Measurements from ENCODE around the gene MAP4.
A peak's percentile ranks its signal among the peaks of the same experiment; 100 is the strongest.

Gene MAP4

GRCh38 chr3:47908744-47909143, 107.5 kb downstream of the MAP4 start:
- DNase-seq (ENCODE audit: insufficient read length, low spot score) = no peak
- TF ChIP-seq POLR2AphosphoS5 (IDR thresholded peaks at IDR 0.05; ENCODE audit: low read depth, low read length) = no peak
- no peak for TF ChIP-seq TAF1 (IDR thresholded peaks at IDR 0.05; ENCODE audit: low read depth, low read length)
- TF ChIP-seq PAX5 (IDR thresholded peaks at IDR 0.05; ENCODE audit: insufficient read depth, low read length, severe bottlenecking) = no peak
- no peak for TF ChIP-seq POU2F2 (IDR thresholded peaks at IDR 0.05; ENCODE audit: low read depth, low read length)
- no peak for TF ChIP-seq POLR2A (IDR thresholded peaks at IDR 0.05; ENCODE audit: low read depth, low read length)
- TF ChIP-seq SPI1 (IDR thresholded peaks at IDR 0.05; ENCODE audit: low read depth, low read length) = no peak
- FAIRE-seq = no peak

GRCh38 chr3:47907784-47908183, 108.4 kb downstream of the MAP4 start:
- FAIRE-seq (no peak), DNase-seq (ENCODE audit: insufficient read length, low spot score) (no peak)
- no peak for TF ChIP-seq SPI1 (IDR thresholded peaks at IDR 0.05; ENCODE audit: low read depth, low read length)
- TF ChIP-seq TAF1 (IDR thresholded peaks at IDR 0.05; ENCODE audit: low read depth, low read length) = no peak
- TF ChIP-seq PAX5 (IDR thresholded peaks at IDR 0.05; ENCODE audit: insufficient read depth, low read length, severe bottlenecking) = no peak
- no peak for TF ChIP-seq POLR2AphosphoS5 (IDR thresholded peaks at IDR 0.05; ENCODE audit: low read depth, low read length)
- no peak for TF ChIP-seq POU2F2 (IDR thresholded peaks at IDR 0.05; ENCODE audit: low read depth, low read length)
- no peak for TF ChIP-seq POLR2A (IDR thresholded peaks at IDR 0.05; ENCODE audit: low read depth, low read length)

GRCh38 chr3:47902746-47903145, 113.5 kb downstream of the MAP4 start:
- peak; percentile 59 for FAIRE-seq
- TF ChIP-seq SPI1 (IDR thresholded peaks at IDR 0.05; ENCODE audit: low read depth, low read length) (no peak), POLR2A (IDR thresholded peaks at IDR 0.05; ENCODE audit: low read depth, low read length) (no peak), POLR2AphosphoS5 (IDR thresholded peaks at IDR 0.05; ENCODE audit: low read depth, low read length) (no peak), TAF1 (IDR thresholded peaks at IDR 0.05; ENCODE audit: low read depth, low read length) (no peak)
- DNase-seq (ENCODE audit: insufficient read length, low spot score) = no peak

- no peak for FAIRE-seq
- TF ChIP-seq POLR2A (IDR thresholded peaks at IDR 0.05; ENCODE audit: low read depth, low read length) (no peak), PAX5 (IDR thresholded peaks at IDR 0.05; ENCODE audit: insufficient read depth, low read length, severe bottlenecking) (no peak), POU2F2 (IDR thresholded peaks at IDR 0.05; ENCODE audit: low read depth, low read length) (no peak), TAF1 (IDR thresholded peaks at IDR 0.05; ENCODE audit: low read depth, low read length) (no peak), SPI1 (IDR thresholded peaks at IDR 0.05; ENCODE audit: low read depth, low read length) (no peak), POLR2AphosphoS5 (IDR thresholded peaks at IDR 0.05; ENCODE audit: low read depth, low read length) (no peak)
- DNase-seq (ENCODE audit: insufficient read length, low spot score) = no peak
These were observed 114.9 kb downstream of the MAP4 start for GRCh38 chr3:47901280-47901833.

- FAIRE-seq (no peak), DNase-seq (ENCODE audit: insufficient read length, low spot score) (no peak)
- TF ChIP-seq TAF1 (IDR thresholded peaks at IDR 0.05; ENCODE audit: low read depth, low read length) = no peak
- no peak for TF ChIP-seq POU2F2 (IDR thresholded peaks at IDR 0.05; ENCODE audit: low read depth, low read length)
- no peak for TF ChIP-seq SPI1 (IDR thresholded peaks at IDR 0.05; ENCODE audit: low read depth, low read length)
- no peak for TF ChIP-seq POLR2A (IDR thresholded peaks at IDR 0.05; ENCODE audit: low read depth, low read length)
- no peak for TF ChIP-seq PAX5 (IDR thresholded peaks at IDR 0.05; ENCODE audit: insufficient read depth, low read length, severe bottlenecking)
- no peak for TF ChIP-seq POLR2AphosphoS5 (IDR thresholded peaks at IDR 0.05; ENCODE audit: low read depth, low read length)
These were observed 116.6 kb downstream of the MAP4 start for GRCh38 chr3:47899495-47900108.

GRCh38 chr3:47897954-47898353, 118.3 kb downstream of the MAP4 start:
- DNase-seq (ENCODE audit: insufficient read length, low spot score) (no peak), FAIRE-seq (no peak)
- TF ChIP-seq POLR2A (IDR thresholded peaks at IDR 0.05; ENCODE audit: low read depth, low read length) (no peak), PAX5 (IDR thresholded peaks at IDR 0.05; ENCODE audit: insufficient read depth, low read length, severe bottlenecking) (no peak), SPI1 (IDR thresholded peaks at IDR 0.05; ENCODE audit: low read depth, low read length) (no peak), TAF1 (IDR thresholded peaks at IDR 0.05; ENCODE audit: low read depth, low read length) (no peak), POU2F2 (IDR thresholded peaks at IDR 0.05; ENCODE audit: low read depth, low read length) (no peak), POLR2AphosphoS5 (IDR thresholded peaks at IDR 0.05; ENCODE audit: low read depth, low read length) (no peak)

GRCh38 chr3:47896736-47897135, 119.5 kb downstream of the MAP4 start:
- no peak for FAIRE-seq
- no peak for DNase-seq (ENCODE audit: insufficient read length, low spot score)

GRCh38 chr3:47895241-47895640, 121.0 kb downstream of the MAP4 start:
- TF ChIP-seq POU2F2 (IDR thresholded peaks at IDR 0.05; ENCODE audit: low read depth, low read length) (no peak), SPI1 (IDR thresholded peaks at IDR 0.05; ENCODE audit: low read depth, low read length) (no peak), PAX5 (IDR thresholded peaks at IDR 0.05; ENCODE audit: insufficient read depth, low read length, severe bottlenecking) (no peak), POLR2AphosphoS5 (IDR thresholded peaks at IDR 0.05; ENCODE audit: low read depth, low read length) (no peak), POLR2A (IDR thresholded peaks at IDR 0.05; ENCODE audit: low read depth, low read length) (no peak), TAF1 (IDR thresholded peaks at IDR 0.05; ENCODE audit: low read depth, low read length) (no peak)
- FAIRE-seq (no peak), DNase-seq (ENCODE audit: insufficient read length, low spot score) (no peak)

More at GRCh38 chr3:47896736-47897135, 119.5 kb downstream of the MAP4 start:
- TF ChIP-seq POLR2A (IDR thresholded peaks at IDR 0.05; ENCODE audit: low read depth, low read length) = no peak
- no peak for TF ChIP-seq POU2F2 (IDR thresholded peaks at IDR 0.05; ENCODE audit: low read depth, low read length)
- no peak for TF ChIP-seq SPI1 (IDR thresholded peaks at IDR 0.05; ENCODE audit: low read depth, low read length)
- TF ChIP-seq POLR2AphosphoS5 (IDR thresholded peaks at IDR 0.05; ENCODE audit: low read depth, low read length) = no peak
- no peak for TF ChIP-seq PAX5 (IDR thresholded peaks at IDR 0.05; ENCODE audit: insufficient read depth, low read length, severe bottlenecking)
- no peak for TF ChIP-seq TAF1 (IDR thresholded peaks at IDR 0.05; ENCODE audit: low read depth, low read length)

GRCh38 chr3:47892286-47893040, 123.8 kb downstream of the MAP4 start:
- FAIRE-seq = no peak
- no peak for DNase-seq (ENCODE audit: insufficient read length, low spot score)
- TF ChIP-seq POU2F2 (IDR thresholded peaks at IDR 0.05; ENCODE audit: low read depth, low read length) (no peak), POLR2A (IDR thresholded peaks at IDR 0.05; ENCODE audit: low read depth, low read length) (no peak), TAF1 (IDR thresholded peaks at IDR 0.05; ENCODE audit: low read depth, low read length) (no peak), PAX5 (IDR thresholded peaks at IDR 0.05; ENCODE audit: insufficient read depth, low read length, severe bottlenecking) (no peak), SPI1 (IDR thresholded peaks at IDR 0.05; ENCODE audit: low read depth, low read length) (no peak), POLR2AphosphoS5 (IDR thresholded peaks at IDR 0.05; ENCODE audit: low read depth, low read length) (no peak)

Measured in GM12891 (cell line).